ENCODE data around the gene FGF19. TPM values are rescaled to one million over a fixed set of nuclear protein-coding genes. Genes with fewer than 3 reads are reported as not detected.

FGF19 gene
- polyA plus RNA-seq, 1 donor: 0.04 TPM

GRCh38 chr11:69734841-69735240 lies 31.0 kb upstream of the FGF19 start:
- no CpG with 5 or more reads among the region's 3 CpGs for WGBS (ENCODE audit: insufficient coverage, low lambda C conversion rate)

GRCh38 chr11:69734367-69734766 lies 30.5 kb upstream of the FGF19 start:
- H3K36me3 ChIP-seq (ENCODE audit: control insufficient read depth, insufficient read depth, low read length): no peaks in the 10 kb centered on the region
- H3K27me3 ChIP-seq (ENCODE audit: control insufficient read depth, insufficient read depth, low read length): peaks cover 15% of the 10 kb centered on the region
- no CpG with 5 or more reads among the region's 2 CpGs for WGBS (ENCODE audit: insufficient coverage, low lambda C conversion rate)
- H3K4me3 ChIP-seq (ENCODE audit: low read length): no peak overlapping the region
- no peak overlapping the region for H3K27ac ChIP-seq (ENCODE audit: low read length)
- peaks cover 4% of the 10 kb centered on the region for H3K9me3 ChIP-seq (ENCODE audit: control insufficient read depth, low read depth, low read length)
- H3K4me1 ChIP-seq (ENCODE audit: control insufficient read depth, insufficient read depth, low read length): no peaks in the 10 kb centered on the region
- DNase-seq: no peak

More at GRCh38 chr11:69734841-69735240, 31.0 kb upstream of the FGF19 start:
- Histone ChIP-seq H3K27ac (ENCODE audit: low read length) (no peak overlapping the region), H3K4me3 (ENCODE audit: low read length) (no peak overlapping the region), H3K36me3 (ENCODE audit: control insufficient read depth, insufficient read depth, low read length) (no peaks in the 10 kb centered on the region), H3K4me1 (ENCODE audit: control insufficient read depth, insufficient read depth, low read length) (no peaks in the 10 kb centered on the region), H3K9me3 (ENCODE audit: control insufficient read depth, low read depth, low read length) (peaks cover 4% of the 10 kb centered on the region), H3K27me3 (ENCODE audit: control insufficient read depth, insufficient read depth, low read length) (peaks cover 15% of the 10 kb centered on the region)
- no peak for DNase-seq

- Histone ChIP-seq H3K4me1 (ENCODE audit: control insufficient read depth, insufficient read depth, low read length) (no peaks in the 10 kb centered on the region), H3K27me3 (ENCODE audit: control insufficient read depth, insufficient read depth, low read length) (peaks cover 11% of the 10 kb centered on the region), H3K4me3 (ENCODE audit: low read length) (no peak overlapping the region), H3K27ac (ENCODE audit: low read length) (no peak overlapping the region), H3K36me3 (ENCODE audit: control insufficient read depth, insufficient read depth, low read length) (no peaks in the 10 kb centered on the region), H3K9me3 (ENCODE audit: control insufficient read depth, low read depth, low read length) (peaks cover 4% of the 10 kb centered on the region)
- WGBS (ENCODE audit: insufficient coverage, low lambda C conversion rate): no CpG with 5 or more reads among the region's 7 CpGs
- no peak for DNase-seq
Measured at GRCh38 chr11:69732910-69733309, 29.1 kb upstream of the FGF19 start.

GRCh38 chr11:69731110-69731509 lies 27.3 kb upstream of the FGF19 start:
- WGBS (ENCODE audit: insufficient coverage, low lambda C conversion rate): no CpG with 5 or more reads among the region's 11 CpGs
- H3K36me3 ChIP-seq (ENCODE audit: control insufficient read depth, insufficient read depth, low read length): no peaks in the 10 kb centered on the region
- DNase-seq: no peak
- H3K4me1 ChIP-seq (ENCODE audit: control insufficient read depth, insufficient read depth, low read length): no peaks in the 10 kb centered on the region
- H3K27ac ChIP-seq (ENCODE audit: low read length): no peak overlapping the region
- H3K27me3 ChIP-seq (ENCODE audit: control insufficient read depth, insufficient read depth, low read length): peaks cover 16% of the 10 kb centered on the region
- H3K4me3 ChIP-seq (ENCODE audit: low read length): no peak overlapping the region
- peaks cover 4% of the 10 kb centered on the region for H3K9me3 ChIP-seq (ENCODE audit: control insufficient read depth, low read depth, low read length)

GRCh38 chr11:69730500-69730899 lies 26.7 kb upstream of the FGF19 start:
- WGBS (ENCODE audit: insufficient coverage, low lambda C conversion rate): no CpG with 5 or more reads among the region's 8 CpGs
- Histone ChIP-seq H3K36me3 (ENCODE audit: control insufficient read depth, insufficient read depth, low read length) (no peaks in the 10 kb centered on the region), H3K27me3 (ENCODE audit: control insufficient read depth, insufficient read depth, low read length) (peaks cover 19% of the 10 kb centered on the region), H3K4me1 (ENCODE audit: control insufficient read depth, insufficient read depth, low read length) (no peaks in the 10 kb centered on the region), H3K27ac (ENCODE audit: low read length) (no peak overlapping the region), H3K9me3 (ENCODE audit: control insufficient read depth, low read depth, low read length) (peaks cover 4% of the 10 kb centered on the region), H3K4me3 (ENCODE audit: low read length) (no peak overlapping the region)
- no peak for DNase-seq

GRCh38 chr11:69729252-69729651 lies 25.4 kb upstream of the FGF19 start:
- Histone ChIP-seq H3K9me3 (ENCODE audit: control insufficient read depth, low read depth, low read length) (no peaks in the 10 kb centered on the region), H3K27me3 (ENCODE audit: control insufficient read depth, insufficient read depth, low read length) (peaks cover 22% of the 10 kb centered on the region)
- no CpG with 5 or more reads among the region's 9 CpGs for WGBS (ENCODE audit: insufficient coverage, low lambda C conversion rate)

GRCh38 chr11:69727266-69727665 lies 23.4 kb upstream of the FGF19 start:
- WGBS (ENCODE audit: insufficient coverage, low lambda C conversion rate): no CpG with 5 or more reads among the region's 10 CpGs
- Histone ChIP-seq H3K4me3 (ENCODE audit: low read length) (no peak overlapping the region), H3K36me3 (ENCODE audit: control insufficient read depth, insufficient read depth, low read length) (no peaks in the 10 kb centered on the region), H3K27me3 (ENCODE audit: control insufficient read depth, insufficient read depth, low read length) (peaks cover 18% of the 10 kb centered on the region), H3K9me3 (ENCODE audit: control insufficient read depth, low read depth, low read length) (no peaks in the 10 kb centered on the region), H3K4me1 (ENCODE audit: control insufficient read depth, insufficient read depth, low read length) (no peaks in the 10 kb centered on the region), H3K27ac (ENCODE audit: low read length) (no peak overlapping the region)
- no peak for DNase-seq

More at GRCh38 chr11:69729252-69729651, 25.4 kb upstream of the FGF19 start:
- Histone ChIP-seq H3K4me3 (ENCODE audit: low read length) (no peak overlapping the region), H3K36me3 (ENCODE audit: control insufficient read depth, insufficient read depth, low read length) (no peaks in the 10 kb centered on the region), H3K4me1 (ENCODE audit: control insufficient read depth, insufficient read depth, low read length) (no peaks in the 10 kb centered on the region), H3K27ac (ENCODE audit: low read length) (no peak overlapping the region)
- no peak for DNase-seq

- WGBS (ENCODE audit: insufficient coverage, low lambda C conversion rate): no CpG with 5 or more reads among the region's 18 CpGs
Measured at GRCh38 chr11:69726481-69726880, 22.7 kb upstream of the FGF19 start.

GRCh38 chr11:69726019-69726418 lies 22.2 kb upstream of the FGF19 start:
- no peaks in the 10 kb centered on the region for H3K9me3 ChIP-seq (ENCODE audit: control insufficient read depth, low read depth, low read length)
- H3K4me1 ChIP-seq (ENCODE audit: control insufficient read depth, insufficient read depth, low read length): no peaks in the 10 kb centered on the region
- WGBS (ENCODE audit: insufficient coverage, low lambda C conversion rate): no CpG with 5 or more reads among the region's 9 CpGs
- DNase-seq: no peak
- H3K27ac ChIP-seq (ENCODE audit: low read length): no peak overlapping the region
- H3K4me3 ChIP-seq (ENCODE audit: low read length): no peak overlapping the region
- H3K36me3 ChIP-seq (ENCODE audit: control insufficient read depth, insufficient read depth, low read length): no peaks in the 10 kb centered on the region
- peaks cover 28% of the 10 kb centered on the region for H3K27me3 ChIP-seq (ENCODE audit: control insufficient read depth, insufficient read depth, low read length)

More at GRCh38 chr11:69726481-69726880, 22.7 kb upstream of the FGF19 start:
- no peaks in the 10 kb centered on the region for H3K4me1 ChIP-seq (ENCODE audit: control insufficient read depth, insufficient read depth, low read length)
- peaks cover 24% of the 10 kb centered on the region for H3K27me3 ChIP-seq (ENCODE audit: control insufficient read depth, insufficient read depth, low read length)
- H3K36me3 ChIP-seq (ENCODE audit: control insufficient read depth, insufficient read depth, low read length): no peaks in the 10 kb centered on the region
- DNase-seq: no peak
- no peaks in the 10 kb centered on the region for H3K9me3 ChIP-seq (ENCODE audit: control insufficient read depth, low read depth, low read length)
- H3K4me3 ChIP-seq (ENCODE audit: low read length): no peak overlapping the region
- H3K27ac ChIP-seq (ENCODE audit: low read length): no peak overlapping the region

GRCh38 chr11:69721745-69722144 lies 17.9 kb upstream of the FGF19 start:
- WGBS (ENCODE audit: insufficient coverage, low lambda C conversion rate): no CpG with 5 or more reads among the region's 9 CpGs
- Histone ChIP-seq H3K27ac (ENCODE audit: low read length) (no peak overlapping the region), H3K27me3 (ENCODE audit: control insufficient read depth, insufficient read depth, low read length) (peaks cover 53% of the 10 kb centered on the region), H3K36me3 (ENCODE audit: control insufficient read depth, insufficient read depth, low read length) (no peaks in the 10 kb centered on the region), H3K4me3 (ENCODE audit: low read length) (no peak overlapping the region), H3K9me3 (ENCODE audit: control insufficient read depth, low read depth, low read length) (no peaks in the 10 kb centered on the region), H3K4me1 (ENCODE audit: control insufficient read depth, insufficient read depth, low read length) (no peaks in the 10 kb centered on the region)
- no peak for DNase-seq

GRCh38 chr11:69721106-69721505 lies 17.3 kb upstream of the FGF19 start:
- Histone ChIP-seq H3K27me3 (ENCODE audit: control insufficient read depth, insufficient read depth, low read length) (peaks cover 49% of the 10 kb centered on the region), H3K27ac (ENCODE audit: low read length) (no peak overlapping the region), H3K4me3 (ENCODE audit: low read length) (no peak overlapping the region), H3K9me3 (ENCODE audit: control insufficient read depth, low read depth, low read length) (no peaks in the 10 kb centered on the region), H3K36me3 (ENCODE audit: control insufficient read depth, insufficient read depth, low read length) (no peaks in the 10 kb centered on the region), H3K4me1 (ENCODE audit: control insufficient read depth, insufficient read depth, low read length) (no peaks in the 10 kb centered on the region)
- DNase-seq: no peak
- no CpG with 5 or more reads among the region's 14 CpGs for WGBS (ENCODE audit: insufficient coverage, low lambda C conversion rate)
